ENCODE measurements around the gene SLC31A2.

SLC31A2 gene

GRCh38 chr9:113205861-113206260 is 55.1 kb downstream of the SLC31A2 start (continued):
- TF ChIP-seq PATZ1 (CRISPR knock-in tag; IDR thresholded peaks at IDR 0.05; ENCODE audit: borderline replicate concordance) (no peak), BACH2 (CRISPR knock-in tag; IDR thresholded peaks at IDR 0.05; ENCODE audit: borderline replicate concordance) (no peak), TCF4 (CRISPR knock-in tag; IDR thresholded peaks at IDR 0.05; ENCODE audit: borderline replicate concordance) (no peak)

GRCh38 chr9:113210815-113211214 is 60.0 kb downstream of the SLC31A2 start:
- TF ChIP-seq, protein P1, sequence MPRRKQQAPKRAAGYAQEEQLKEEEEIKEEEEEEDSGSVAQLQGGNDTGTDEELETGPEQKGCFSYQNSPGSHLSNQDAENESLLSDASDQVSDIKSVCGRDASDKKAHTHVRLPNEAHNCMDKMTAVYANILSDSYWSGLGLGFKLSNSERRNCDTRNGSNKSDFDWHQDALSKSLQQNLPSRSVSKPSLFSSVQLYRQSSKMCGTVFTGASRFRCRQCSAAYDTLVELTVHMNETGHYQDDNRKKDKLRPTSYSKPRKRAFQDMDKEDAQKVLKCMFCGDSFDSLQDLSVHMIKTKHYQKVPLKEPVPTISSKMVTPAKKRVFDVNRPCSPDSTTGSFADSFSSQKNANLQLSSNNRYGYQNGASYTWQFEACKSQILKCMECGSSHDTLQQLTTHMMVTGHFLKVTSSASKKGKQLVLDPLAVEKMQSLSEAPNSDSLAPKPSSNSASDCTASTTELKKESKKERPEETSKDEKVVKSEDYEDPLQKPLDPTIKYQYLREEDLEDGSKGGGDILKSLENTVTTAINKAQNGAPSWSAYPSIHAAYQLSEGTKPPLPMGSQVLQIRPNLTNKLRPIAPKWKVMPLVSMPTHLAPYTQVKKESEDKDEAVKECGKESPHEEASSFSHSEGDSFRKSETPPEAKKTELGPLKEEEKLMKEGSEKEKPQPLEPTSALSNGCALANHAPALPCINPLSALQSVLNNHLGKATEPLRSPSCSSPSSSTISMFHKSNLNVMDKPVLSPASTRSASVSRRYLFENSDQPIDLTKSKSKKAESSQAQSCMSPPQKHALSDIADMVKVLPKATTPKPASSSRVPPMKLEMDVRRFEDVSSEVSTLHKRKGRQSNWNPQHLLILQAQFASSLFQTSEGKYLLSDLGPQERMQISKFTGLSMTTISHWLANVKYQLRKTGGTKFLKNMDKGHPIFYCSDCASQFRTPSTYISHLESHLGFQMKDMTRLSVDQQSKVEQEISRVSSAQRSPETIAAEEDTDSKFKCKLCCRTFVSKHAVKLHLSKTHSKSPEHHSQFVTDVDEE (CRISPR knock-in tag; IDR thresholded peaks at IDR 0.05), result no peak
- no peak for ATAC-seq
